Keratinocyte (primary cell): ENCODE measurements around the gene CUTC. TPM values are rescaled to one million over a fixed set of nuclear protein-coding genes. Genes with fewer than 3 reads are reported as not detected.

Experiments
- DNase-seq: peaks from one replicate; pipeline ENCODE4 v3.0.0-alpha.2; 2011; ENCODE audit warnings: low read depth, missing footprints, low spot score
- FAIRE-seq: peaks from 2 replicates; lab custom pipeline; 2011; peaks lifted over from hg19 to GRCh38; lab: Jason Lieb, UNC
- H2AFZ ChIP-seq: 2 replicates; pipeline ENCODE4 v1.6.0; 2012; ENCODE audit warnings: low read length, control low read depth, inconsistent platforms; ENCODE audit not compliant: control insufficient read depth
- H3K27ac ChIP-seq: 2 replicates; pipeline ENCODE4 v1.5.1; 2011; ENCODE audit warnings: low read length; ENCODE audit not compliant: control insufficient read depth, insufficient read depth
- H3K27me3 ChIP-seq: 3 replicates; pipeline ENCODE4 v1.6.0; 2011; ENCODE audit warnings: low read length; ENCODE audit not compliant: control insufficient read depth, insufficient read depth; ENCODE audit errors: extremely low read depth
- H3K36me3 ChIP-seq, 2 experiments: 2 replicates in 1 of 2; 3 replicates in 1 of 2; pipeline ENCODE4 v1.5.1; 2011; ENCODE audit warnings: low read length in 2 of 2, mild to moderate bottlenecking in 1 of 2; ENCODE audit not compliant: control insufficient read depth in 2 of 2, insufficient read depth in 2 of 2; ENCODE audit errors: extremely low read depth in 1 of 2
- H3K4me1 ChIP-seq: 3 replicates; pipeline ENCODE4 v1.5.1; 2011; ENCODE audit warnings: low read length; ENCODE audit not compliant: control insufficient read depth, insufficient read depth; ENCODE audit errors: extremely low read depth
- H3K4me2 ChIP-seq: 3 replicates; pipeline ENCODE4 v1.6.0; 2011; ENCODE audit warnings: low read depth, low read length; ENCODE audit not compliant: control insufficient read depth, insufficient read depth; ENCODE audit errors: extremely low read depth
- H3K4me3 ChIP-seq, 3 experiments: fragments of 200-600 bp in 1 of 3; sonication (generic) in 1 of 3; 2 replicates in 2 of 3; 3 replicates in 1 of 3; pipeline ENCODE4 v1.5.1; 2011 to 2016; ENCODE audit warnings: low read length in 3 of 3, mild to moderate bottlenecking in 3 of 3, control low read depth in 2 of 3, inconsistent platforms in 1 of 3, low read depth in 1 of 3, mixed read lengths in 1 of 3, mixed run types in 1 of 3, moderate library complexity in 1 of 3; ENCODE audit not compliant: control insufficient read depth in 2 of 3, insufficient read depth in 2 of 3; ENCODE audit errors: extremely low read depth in 1 of 3
- H3K79me2 ChIP-seq: 2 replicates; pipeline ENCODE4 v1.6.0; 2012; ENCODE audit warnings: low read length; ENCODE audit not compliant: control insufficient read depth, insufficient read depth
- H3K9ac ChIP-seq: 3 replicates; pipeline ENCODE4 v1.6.0; 2011; ENCODE audit warnings: low read length; ENCODE audit not compliant: control insufficient read depth, insufficient read depth; ENCODE audit errors: extremely low read depth
- H3K9me1 ChIP-seq: 3 replicates; pipeline ENCODE4 v1.6.0; 2011; ENCODE audit warnings: low read length; ENCODE audit not compliant: control insufficient read depth, insufficient read depth; ENCODE audit errors: extremely low read depth
- H3K9me3 ChIP-seq: 2 replicates; pipeline ENCODE4 v1.5.1; 2012; ENCODE audit warnings: low read depth, low read length; ENCODE audit not compliant: control insufficient read depth
- H4K20me1 ChIP-seq: 3 replicates; pipeline ENCODE4 v1.6.0; 2011; ENCODE audit warnings: low read length; ENCODE audit not compliant: control insufficient read depth, insufficient read depth; ENCODE audit errors: extremely low read depth
- EZH2 ChIP-seq: IDR thresholded peaks from one replicate; pipeline ENCODE4 v1.6.1; 2012; ENCODE audit warnings: inconsistent platforms, mild to moderate bottlenecking, low read length, moderate library complexity
- dilution Hi-C: fragments of 300-500 bp; cut with MboI; formaldehyde crosslinking; loops from one replicate; pipeline ENCODE4 v1.7.0; 2020; ENCODE audit warnings: low sequenced_read_pairs; ENCODE audit not compliant: extremely low pct_ligation_motif_present
- polyA plus RNA-seq, 5 experiments: library from polyadenylated mRNA; depleted of rRNA in 3 of 5; stranded (reverse) in 3 of 5; stranded (forward) in 1 of 5; unstranded in 1 of 5; fragments of >200 nt; gene quantifications; 1 replicate in 1 of 5; 2 replicates in 3 of 5; 3 replicates in 1 of 5; pipeline versions ENCODE4 v1.2.1 to v1.2.3, GENCODE V29; 2011 to 2012; ENCODE audit warnings: missing spikeins in 2 of 5, low read depth in 1 of 5, low replicate concordance in 1 of 5
- TF ChIP-seq, protein P1 (sequence below), 3 experiments: IDR thresholded peaks in 1 of 3; conservative IDR thresholded peaks in 1 of 3; optimal IDR thresholded peaks in 1 of 3; 2 replicates in 2 of 3; 3 replicates in 1 of 3; pipeline versions ENCODE3 to v1.5.1; 2011; ENCODE audit warnings: low read length in 3 of 3, mild to moderate bottlenecking in 3 of 3, moderate library complexity in 2 of 3, control low read depth in 1 of 3, inconsistent platforms in 1 of 3; ENCODE audit not compliant: insufficient read depth in 2 of 3; ENCODE audit errors: extremely low read depth in 1 of 3

Gene CUTC
- polyA plus RNA-seq, 1 donor (not counting 4 experiments of a cell fraction or from before 2014, with no cell fraction given), result 29.5 TPM

DNA sequence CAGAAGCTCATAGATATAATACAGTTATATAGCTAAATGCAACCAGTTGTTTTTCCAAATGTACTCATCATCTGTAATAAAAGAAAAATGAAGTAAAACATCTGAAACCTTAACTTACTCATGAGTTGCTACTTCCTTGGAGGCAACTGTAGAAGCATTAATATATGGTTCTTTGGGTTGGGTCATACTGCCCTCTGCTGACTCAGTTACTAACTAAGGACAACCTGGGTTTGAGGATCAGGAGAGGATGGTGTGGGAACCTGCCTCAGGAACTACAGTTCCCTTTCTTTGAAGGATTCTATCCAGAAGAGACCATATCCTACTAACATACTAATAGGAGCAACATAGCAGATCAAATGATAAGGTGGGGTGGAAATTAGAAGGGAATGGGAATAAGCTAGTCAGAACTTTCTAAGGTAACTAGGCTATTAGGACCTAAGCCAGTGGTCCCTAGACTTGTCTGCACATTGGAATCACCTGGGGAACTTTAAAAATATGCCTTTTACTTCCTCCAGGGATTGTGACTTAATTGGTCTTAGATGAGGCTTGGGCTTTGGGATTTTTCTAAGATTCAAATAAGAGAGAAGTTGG, 20.8 kb upstream of the CUTC start:
- H4K20me1 ChIP-seq, result no peaks in the 10 kb centered on the region
- no peak overlapping the region for H3K9ac ChIP-seq
- no peak for DNase-seq
- no peaks in the 10 kb centered on the region for H3K27me3 ChIP-seq
- H3K4me1 ChIP-seq, result peaks cover 15% of the 10 kb centered on the region
- H3K79me2 ChIP-seq, result no peaks in the 10 kb centered on the region
- no peak overlapping the region for H3K27ac ChIP-seq
- no peak overlapping the region for H3K4me2 ChIP-seq
- H2AFZ ChIP-seq, result no peak overlapping the region
- H3K9me1 ChIP-seq, result no peaks in the 10 kb centered on the region
- peak; percentile 52 for FAIRE-seq
- H3K9me3 ChIP-seq, result no peaks in the 10 kb centered on the region
- H3K4me3 ChIP-seq, result no peak overlapping the region
- dilution Hi-C loops, result no loop called here
- TF ChIP-seq, protein P1, sequence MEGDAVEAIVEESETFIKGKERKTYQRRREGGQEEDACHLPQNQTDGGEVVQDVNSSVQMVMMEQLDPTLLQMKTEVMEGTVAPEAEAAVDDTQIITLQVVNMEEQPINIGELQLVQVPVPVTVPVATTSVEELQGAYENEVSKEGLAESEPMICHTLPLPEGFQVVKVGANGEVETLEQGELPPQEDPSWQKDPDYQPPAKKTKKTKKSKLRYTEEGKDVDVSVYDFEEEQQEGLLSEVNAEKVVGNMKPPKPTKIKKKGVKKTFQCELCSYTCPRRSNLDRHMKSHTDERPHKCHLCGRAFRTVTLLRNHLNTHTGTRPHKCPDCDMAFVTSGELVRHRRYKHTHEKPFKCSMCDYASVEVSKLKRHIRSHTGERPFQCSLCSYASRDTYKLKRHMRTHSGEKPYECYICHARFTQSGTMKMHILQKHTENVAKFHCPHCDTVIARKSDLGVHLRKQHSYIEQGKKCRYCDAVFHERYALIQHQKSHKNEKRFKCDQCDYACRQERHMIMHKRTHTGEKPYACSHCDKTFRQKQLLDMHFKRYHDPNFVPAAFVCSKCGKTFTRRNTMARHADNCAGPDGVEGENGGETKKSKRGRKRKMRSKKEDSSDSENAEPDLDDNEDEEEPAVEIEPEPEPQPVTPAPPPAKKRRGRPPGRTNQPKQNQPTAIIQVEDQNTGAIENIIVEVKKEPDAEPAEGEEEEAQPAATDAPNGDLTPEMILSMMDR (optimal IDR thresholded peaks at IDR 0.05 in 1 of 3, IDR thresholded peaks at IDR 0.05 in 1 of 3, conservative IDR thresholded peaks at IDR 0.05 in 1 of 3; ENCODE audit: extremely low read depth in 1 of 3, insufficient read depth in 2 of 3, low read length in 3 of 3), result peak; percentile 34 to 63 (median 55)
- TF ChIP-seq EZH2, result no peak
- peaks cover 22% of the 10 kb centered on the region in 2 experiments for H3K36me3 ChIP-seq

DNA sequence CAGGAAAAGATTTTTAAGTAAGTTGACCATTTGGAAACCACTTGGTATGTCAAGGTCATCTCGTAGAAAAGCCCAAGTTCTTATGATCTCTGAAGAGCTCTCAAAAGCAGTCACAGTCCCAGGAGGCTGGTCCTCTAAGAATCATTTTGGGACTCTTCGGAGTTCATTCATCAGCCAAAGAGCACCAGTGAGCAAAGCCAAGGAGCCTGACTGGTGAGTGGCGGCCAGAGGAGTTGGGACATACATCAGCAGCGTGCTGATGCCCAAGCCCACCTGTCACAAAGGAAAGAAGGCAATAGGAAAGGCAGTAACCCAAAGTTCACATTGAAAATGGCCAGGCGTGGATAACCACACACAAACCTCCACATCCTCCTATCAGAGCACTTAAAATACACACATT, 17.6 kb upstream of the CUTC start:
- Histone ChIP-seq H3K27ac (no peak overlapping the region), H3K4me1 (peaks cover 8% of the 10 kb centered on the region), H3K27me3 (no peaks in the 10 kb centered on the region), H2AFZ (no peak overlapping the region), H3K4me3 (no peak overlapping the region), H3K36me3 (peaks cover 28 to 29% of the 10 kb centered on the region in 2 experiments), H3K9ac (no peak overlapping the region), H3K9me3 (no peaks in the 10 kb centered on the region), H3K4me2 (no peak overlapping the region), H3K9me1 (no peaks in the 10 kb centered on the region), H4K20me1 (no peaks in the 10 kb centered on the region), H3K79me2 (no peaks in the 10 kb centered on the region)
- no peak for FAIRE-seq
- dilution Hi-C loops, result no loop called here
- TF ChIP-seq, protein P1 (optimal IDR thresholded peaks at IDR 0.05 in 1 of 3, IDR thresholded peaks at IDR 0.05 in 1 of 3, conservative IDR thresholded peaks at IDR 0.05 in 1 of 3; ENCODE audit: extremely low read depth in 1 of 3, insufficient read depth in 2 of 3, low read length in 3 of 3), result no peak
- no peak for TF ChIP-seq EZH2
- DNase-seq, result no peak
